Glutamatergic neuron (in vitro differentiated cells): Measurements from ENCODE around the gene POLR1G. TPM values are rescaled to one million over a fixed set of nuclear protein-coding genes. Genes with fewer than 3 reads are reported as not detected.

Source experiments
- DNase-seq: peaks from one replicate; pipeline ENCODE4 v3.0.0; 2022
- H3K27ac Mint-ChIP-seq: one replicate; pipeline ENCODE4 v1.8.0; 2020; ENCODE audit warnings: mild to moderate bottlenecking, mixed read lengths, inconsistent platforms; ENCODE audit not compliant: unreplicated experiment
- H3K27me3 Mint-ChIP-seq: one replicate; pipeline ENCODE4 v1.8.0; 2020; ENCODE audit warnings: mild to moderate bottlenecking, moderate library complexity, mixed read lengths, inconsistent platforms; ENCODE audit not compliant: unreplicated experiment
- H3K36me3 Mint-ChIP-seq: one replicate; pipeline ENCODE4 v1.8.0; 2020; ENCODE audit warnings: mild to moderate bottlenecking, mixed read lengths, inconsistent platforms; ENCODE audit not compliant: unreplicated experiment
- H3K4me1 Mint-ChIP-seq: one replicate; pipeline ENCODE4 v1.8.0; 2020; ENCODE audit warnings: mild to moderate bottlenecking, low read depth, mixed read lengths, inconsistent platforms; ENCODE audit not compliant: unreplicated experiment
- H3K4me3 Mint-ChIP-seq: one replicate; pipeline ENCODE4 v1.8.0; 2020; ENCODE audit warnings: mild to moderate bottlenecking, mixed read lengths, inconsistent platforms; ENCODE audit not compliant: unreplicated experiment
- H3K9me3 Mint-ChIP-seq: one replicate; pipeline ENCODE4 v1.8.0; 2020; ENCODE audit warnings: mild to moderate bottlenecking, moderate library complexity, mixed read lengths, inconsistent platforms; ENCODE audit not compliant: unreplicated experiment
- total RNA-seq: library from RNA; stranded (reverse); fragmentation: NEBNext Ultra II Directional; extraction: Animal tissue kit (Norgen Biotek cat#: 25700); gene quantifications from one replicate; pipeline ENCODE4 v1.2.1, GENCODE V29; 2021; ENCODE audit not compliant: unreplicated experiment
- TF ChIP-seq, protein P1 (sequence below): fragments of 200-600 bp; sonication (generic); IDR thresholded peaks from one replicate; pipeline ENCODE4 v1.5.0; 2021; ENCODE audit not compliant: partially characterized antibody, unreplicated experiment

The POLR1G gene
- total RNA-seq, 1 donor from 2014 or later: 4.3 TPM

DNA sequence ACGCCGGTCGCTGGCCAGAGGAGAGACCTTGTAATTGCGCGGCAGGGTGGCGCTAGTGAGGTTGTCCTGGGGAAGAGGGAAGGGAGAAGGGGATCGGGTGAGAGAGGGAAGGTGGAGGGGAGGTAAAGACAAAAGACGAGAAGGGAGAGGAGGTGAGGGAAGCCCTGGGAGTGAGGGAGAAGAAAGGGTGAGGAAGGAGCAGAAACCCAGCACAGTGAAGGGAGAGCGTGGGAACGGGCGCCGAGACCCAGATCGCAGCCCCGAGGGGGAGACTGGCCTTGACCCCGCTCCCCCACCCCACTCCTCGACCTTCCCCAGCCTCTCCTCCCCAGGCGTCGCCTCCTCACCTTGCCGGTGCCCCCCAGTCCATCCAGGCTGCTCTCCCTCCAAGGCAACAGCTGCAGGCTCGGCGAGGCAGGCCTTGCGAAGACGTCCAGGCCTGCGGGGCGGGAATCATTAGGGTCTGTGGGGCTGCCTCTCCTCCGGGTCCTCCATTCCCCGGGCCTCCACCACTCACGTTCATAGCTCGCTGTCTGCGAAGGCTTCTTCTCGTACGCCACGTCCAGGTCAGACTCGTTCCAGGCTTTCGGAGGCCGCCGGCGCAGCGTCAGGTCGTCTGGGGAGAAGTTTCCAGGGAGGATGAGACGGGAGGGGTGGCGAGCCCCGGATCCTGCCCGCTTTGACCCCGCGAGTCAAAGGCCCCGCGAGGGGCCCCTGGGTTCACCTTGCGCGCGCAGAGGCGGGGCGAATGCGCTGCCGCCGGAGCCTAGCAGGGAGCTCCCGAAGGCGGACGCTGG lies 10.4 kb upstream of the POLR1G start:
- peak; percentile 75 for DNase-seq
- Mint-ChIP-seq H3K27ac (no peak overlapping the region), H3K9me3 (peaks cover 1% of the 10 kb centered on the region), H3K36me3 (no peaks in the 10 kb centered on the region), H3K27me3 (peaks cover 14% of the 10 kb centered on the region), H3K4me3 (no peak overlapping the region), H3K4me1 (peaks cover 3% of the 10 kb centered on the region)
- TF ChIP-seq, protein P1, sequence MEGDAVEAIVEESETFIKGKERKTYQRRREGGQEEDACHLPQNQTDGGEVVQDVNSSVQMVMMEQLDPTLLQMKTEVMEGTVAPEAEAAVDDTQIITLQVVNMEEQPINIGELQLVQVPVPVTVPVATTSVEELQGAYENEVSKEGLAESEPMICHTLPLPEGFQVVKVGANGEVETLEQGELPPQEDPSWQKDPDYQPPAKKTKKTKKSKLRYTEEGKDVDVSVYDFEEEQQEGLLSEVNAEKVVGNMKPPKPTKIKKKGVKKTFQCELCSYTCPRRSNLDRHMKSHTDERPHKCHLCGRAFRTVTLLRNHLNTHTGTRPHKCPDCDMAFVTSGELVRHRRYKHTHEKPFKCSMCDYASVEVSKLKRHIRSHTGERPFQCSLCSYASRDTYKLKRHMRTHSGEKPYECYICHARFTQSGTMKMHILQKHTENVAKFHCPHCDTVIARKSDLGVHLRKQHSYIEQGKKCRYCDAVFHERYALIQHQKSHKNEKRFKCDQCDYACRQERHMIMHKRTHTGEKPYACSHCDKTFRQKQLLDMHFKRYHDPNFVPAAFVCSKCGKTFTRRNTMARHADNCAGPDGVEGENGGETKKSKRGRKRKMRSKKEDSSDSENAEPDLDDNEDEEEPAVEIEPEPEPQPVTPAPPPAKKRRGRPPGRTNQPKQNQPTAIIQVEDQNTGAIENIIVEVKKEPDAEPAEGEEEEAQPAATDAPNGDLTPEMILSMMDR: no peak

DNA sequence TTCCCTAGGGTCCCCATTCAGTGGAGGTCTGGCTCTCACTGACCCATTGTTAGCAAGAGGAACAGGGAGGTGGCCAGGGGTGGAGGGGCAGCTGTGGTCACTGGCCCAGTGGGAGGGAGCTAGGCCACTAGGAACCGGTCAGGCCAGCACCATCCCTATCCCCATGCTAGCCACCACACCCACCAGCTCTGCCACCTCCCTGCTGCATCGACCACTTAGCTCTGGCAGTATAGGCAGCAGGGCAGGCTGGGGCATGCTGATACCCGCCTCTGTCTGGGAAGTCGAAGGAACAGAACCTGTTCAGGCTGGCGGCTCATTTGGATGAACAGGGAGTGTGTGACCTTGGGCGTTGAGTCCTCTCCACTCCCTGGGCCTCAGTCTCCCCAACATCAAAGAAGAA lies 6.3 kb upstream of the POLR1G start:
- DNase-seq: no peak
- Mint-ChIP-seq H3K36me3 (no peaks in the 10 kb centered on the region), H3K27me3 (peaks cover 18% of the 10 kb centered on the region), H3K27ac (no peak overlapping the region), H3K9me3 (no peaks in the 10 kb centered on the region), H3K4me3 (no peak overlapping the region), H3K4me1 (peaks cover 5% of the 10 kb centered on the region)
- TF ChIP-seq, protein P1: no peak

DNA sequence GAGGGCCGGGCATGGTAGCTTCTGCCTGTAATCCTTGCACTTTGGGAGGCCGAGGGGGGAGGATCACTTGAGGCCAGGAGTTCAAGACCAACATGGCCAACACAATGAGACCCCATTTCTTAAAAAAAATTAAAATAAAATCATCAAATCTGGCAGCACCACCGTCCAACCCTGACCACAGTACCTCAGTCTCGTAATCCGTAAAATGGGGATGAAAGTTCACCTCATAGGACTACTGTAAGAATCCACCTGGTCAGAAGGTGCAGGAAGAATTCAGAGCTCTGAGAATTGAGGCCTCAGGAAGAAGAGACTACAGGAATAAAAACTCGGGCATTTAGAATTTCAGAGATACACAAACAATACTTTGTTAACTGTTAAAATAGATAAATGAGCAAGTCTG lies 4.6 kb upstream of the POLR1G start:
- H3K4me1 Mint-ChIP-seq: peaks cover 5% of the 10 kb centered on the region
- H3K36me3 Mint-ChIP-seq: no peaks in the 10 kb centered on the region
- H3K27ac Mint-ChIP-seq: no peak overlapping the region
- TF ChIP-seq, protein P1: no peak
- no peak overlapping the region for H3K4me3 Mint-ChIP-seq
- no peaks in the 10 kb centered on the region for H3K9me3 Mint-ChIP-seq
- DNase-seq: no peak
- peaks cover 12% of the 10 kb centered on the region for H3K27me3 Mint-ChIP-seq

DNA sequence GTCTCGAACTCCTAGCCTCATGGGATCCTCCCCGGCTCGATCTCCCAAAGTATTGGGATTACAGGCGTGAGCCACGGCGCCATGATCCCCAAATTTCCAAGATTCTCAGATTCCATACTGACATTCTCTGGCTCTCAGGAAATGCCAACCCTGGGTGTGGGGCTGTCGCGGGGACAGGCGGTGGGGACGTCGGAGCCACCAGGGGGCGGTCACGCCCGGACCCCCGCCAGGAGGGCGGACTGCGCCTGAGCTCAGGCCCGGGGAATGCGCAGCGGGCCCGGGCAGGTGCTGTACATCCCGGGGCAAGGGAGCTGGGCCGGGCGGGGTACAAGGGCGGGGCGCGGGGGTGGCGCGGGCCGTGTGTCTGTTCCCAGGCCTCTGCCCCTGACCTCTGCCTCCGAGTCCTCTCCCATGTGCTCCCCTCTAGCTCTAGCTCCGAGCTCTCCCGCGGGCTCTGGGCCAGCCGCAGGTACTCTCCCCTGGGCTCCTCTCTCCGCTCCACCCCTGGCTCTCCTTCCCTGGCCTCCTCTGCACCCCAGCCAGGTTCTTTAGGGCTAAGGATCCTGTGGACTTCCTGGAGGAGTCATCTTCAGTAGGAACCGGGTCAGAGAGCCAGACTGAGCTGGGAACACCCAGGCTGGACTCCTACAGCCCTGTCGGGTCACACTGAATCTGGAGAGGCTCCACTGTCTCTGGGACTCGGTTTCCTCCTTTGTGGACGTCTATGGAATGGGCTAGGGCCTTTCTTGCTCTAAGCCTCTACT lies 4.0 kb upstream of the POLR1G start:
- Mint-ChIP-seq H3K4me3 (no peak overlapping the region), H3K36me3 (no peaks in the 10 kb centered on the region), H3K9me3 (no peaks in the 10 kb centered on the region), H3K4me1 (peaks cover 5% of the 10 kb centered on the region), H3K27ac (no peak overlapping the region), H3K27me3 (peaks cover 12% of the 10 kb centered on the region)
- peak; percentile 78 for DNase-seq
- TF ChIP-seq, protein P1: peak; percentile 85

DNA sequence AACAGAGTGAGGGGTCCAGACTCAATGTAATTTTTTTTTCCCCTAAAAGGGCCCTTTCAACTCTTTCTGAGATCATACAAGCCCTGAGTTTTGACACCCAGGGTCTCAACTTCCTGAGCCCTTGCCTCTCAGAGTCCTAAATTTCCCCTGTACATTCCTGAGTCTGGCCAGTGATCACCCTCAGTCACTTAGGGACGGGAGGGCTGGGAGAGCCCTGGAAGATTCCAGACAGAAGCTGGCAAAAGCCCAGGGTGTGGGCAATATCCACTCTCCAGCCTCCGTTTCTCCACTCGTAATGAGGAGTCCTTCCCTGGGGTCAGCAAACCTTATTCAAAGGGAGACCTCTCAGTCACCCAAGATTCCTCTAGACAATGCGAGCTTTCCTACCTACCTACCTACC lies 3.2 kb upstream of the POLR1G start:
- TF ChIP-seq, protein P1: no peak
- Mint-ChIP-seq H3K36me3 (no peaks in the 10 kb centered on the region), H3K4me3 (no peak overlapping the region), H3K27me3 (peaks cover 10% of the 10 kb centered on the region), H3K27ac (no peak overlapping the region), H3K9me3 (no peaks in the 10 kb centered on the region), H3K4me1 (peaks cover 5% of the 10 kb centered on the region)
- DNase-seq: no peak
